MM.1S (cell line): ENCODE data around the gene ADARB1.

Experiments used
- DNase-seq: peaks from one replicate; pipeline ENCODE4 v3.0.0-alpha.2; 2015
- H2AFZ ChIP-seq: fragments of 300-600 bp; sonication (generic); 2 replicates; pipeline ENCODE4 v1.6.0; 2016; ENCODE audit warnings: antibody characterized with exemption, low read length
- H3F3A ChIP-seq: fragments of 300-600 bp; sonication (generic); 2 replicates; pipeline ENCODE4 v1.6.1; 2016; ENCODE audit warnings: mild to moderate bottlenecking, antibody characterized with exemption, low read length, moderate library complexity, mixed read lengths; ENCODE audit not compliant: insufficient read depth
- H3K27ac ChIP-seq: fragments of 300-600 bp; sonication (generic); 2 replicates; pipeline ENCODE4 v1.5.1; 2016; ENCODE audit warnings: mild to moderate bottlenecking, low read length
- H3K27me3 ChIP-seq: fragments of 300-600 bp; sonication (generic); replicated peaks from 2 replicates; pipeline ENCODE4 v1.6.0; 2016; ENCODE audit warnings: low read length; ENCODE audit not compliant: insufficient read depth
- H3K36me3 ChIP-seq: fragments of 300-600 bp; sonication (generic); replicated peaks from 2 replicates; pipeline ENCODE4 v1.6.1; 2016; ENCODE audit warnings: mild to moderate bottlenecking, low read length, mixed read lengths; ENCODE audit not compliant: insufficient read depth
- H3K4me1 ChIP-seq: fragments of 300-600 bp; sonication (generic); 2 replicates; pipeline ENCODE4 v1.6.1; 2016; ENCODE audit warnings: low read length, mixed read lengths
- H3K4me2 ChIP-seq: fragments of 300-600 bp; sonication (generic); 2 replicates; pipeline ENCODE4 v1.6.0; 2016; ENCODE audit warnings: low read depth, low read length
- H3K4me3 ChIP-seq: fragments of 300-600 bp; sonication (generic); 2 replicates; pipeline ENCODE4 v1.5.1; 2016; ENCODE audit warnings: low read length, mixed read lengths
- H3K79me2 ChIP-seq: fragments of 300-600 bp; sonication (generic); 2 replicates; pipeline ENCODE4 v1.6.1; 2016; ENCODE audit warnings: mixed run types, low read length, mixed read lengths
- H3K9ac ChIP-seq: fragments of 300-600 bp; sonication (generic); 2 replicates; pipeline ENCODE4 v1.6.1; 2016; ENCODE audit warnings: low read length, mixed read lengths
- H3K9me2 ChIP-seq: fragments of 300-600 bp; sonication (generic); replicated peaks from 2 replicates; pipeline ENCODE4 v1.6.1; 2016; ENCODE audit warnings: mild to moderate bottlenecking, low read length, mixed read lengths; ENCODE audit not compliant: insufficient read depth
- H3K9me3 ChIP-seq: fragments of 300-600 bp; sonication (generic); replicated peaks from 2 replicates; pipeline ENCODE4 v1.6.1; 2016; ENCODE audit warnings: mild to moderate bottlenecking, low read length, mixed read lengths; ENCODE audit not compliant: insufficient read depth
- H4K20me1 ChIP-seq: fragments of 300-600 bp; sonication (generic); 2 replicates; pipeline ENCODE4 v1.6.1; 2016; ENCODE audit warnings: mild to moderate bottlenecking, low read length, moderate library complexity, mixed read lengths; ENCODE audit not compliant: insufficient read depth
- EZH2 ChIP-seq: fragments of 300-600 bp; sonication (generic); optimal IDR thresholded peaks from 2 replicates; pipeline ENCODE3; 2017; ENCODE audit warnings: low read depth, mild to moderate bottlenecking, antibody characterized with exemption, low read length, mixed read lengths
- EZH2phosphoT487 ChIP-seq: fragments of 300-600 bp; sonication (generic); IDR thresholded peaks from 2 replicates; pipeline ENCODE4 v1.6.1; 2018; ENCODE audit warnings: antibody characterized with exemption, low read length
- TF ChIP-seq, protein P1 (sequence below): fragments of 300-600 bp; sonication (generic); IDR thresholded peaks from 2 replicates; pipeline ENCODE4 v1.5.1; 2016; ENCODE audit warnings: antibody characterized with exemption, low read length, mixed read lengths

The ADARB1 gene

DNA sequence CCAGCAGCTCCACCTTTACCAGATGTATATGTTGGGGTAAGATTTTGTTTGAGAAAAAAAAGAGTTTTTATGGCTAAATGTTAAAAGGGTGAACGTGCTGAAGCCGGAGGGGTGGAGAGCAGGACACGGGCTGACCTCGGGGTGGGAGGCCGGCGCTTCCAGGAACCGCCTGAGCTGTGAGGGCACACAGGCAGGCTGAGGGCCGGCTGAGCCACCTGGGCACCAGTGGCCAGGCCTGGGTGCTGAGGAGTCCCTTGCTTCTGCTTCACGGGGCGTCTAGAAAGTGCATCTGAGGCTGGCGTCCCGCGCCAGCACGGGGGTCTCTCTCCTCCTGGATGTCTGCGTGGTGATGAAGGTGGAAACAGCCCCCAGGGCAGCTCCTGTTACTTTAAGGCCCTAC, 33.6 kb upstream of the ADARB1 start:
- no peak overlapping the region for H2AFZ ChIP-seq
- H3K4me2 ChIP-seq: no peak overlapping the region
- no peaks in the 10 kb centered on the region for H3K9me3 ChIP-seq
- H3K9ac ChIP-seq: no peak overlapping the region
- H3K9me2 ChIP-seq: no peaks in the 10 kb centered on the region
- no peak overlapping the region for H3K27ac ChIP-seq
- no peaks in the 10 kb centered on the region for H3K79me2 ChIP-seq
- H3K4me1 ChIP-seq: 0 out of 2 replicates have a peak, but pooled peaks cover 3% of the 10 kb centered on the region
- H3K27me3 ChIP-seq: peaks cover 92% of the 10 kb centered on the region
- no peak for TF ChIP-seq EZH2
- no peak for TF ChIP-seq EZH2phosphoT487
- TF ChIP-seq, protein P1, sequence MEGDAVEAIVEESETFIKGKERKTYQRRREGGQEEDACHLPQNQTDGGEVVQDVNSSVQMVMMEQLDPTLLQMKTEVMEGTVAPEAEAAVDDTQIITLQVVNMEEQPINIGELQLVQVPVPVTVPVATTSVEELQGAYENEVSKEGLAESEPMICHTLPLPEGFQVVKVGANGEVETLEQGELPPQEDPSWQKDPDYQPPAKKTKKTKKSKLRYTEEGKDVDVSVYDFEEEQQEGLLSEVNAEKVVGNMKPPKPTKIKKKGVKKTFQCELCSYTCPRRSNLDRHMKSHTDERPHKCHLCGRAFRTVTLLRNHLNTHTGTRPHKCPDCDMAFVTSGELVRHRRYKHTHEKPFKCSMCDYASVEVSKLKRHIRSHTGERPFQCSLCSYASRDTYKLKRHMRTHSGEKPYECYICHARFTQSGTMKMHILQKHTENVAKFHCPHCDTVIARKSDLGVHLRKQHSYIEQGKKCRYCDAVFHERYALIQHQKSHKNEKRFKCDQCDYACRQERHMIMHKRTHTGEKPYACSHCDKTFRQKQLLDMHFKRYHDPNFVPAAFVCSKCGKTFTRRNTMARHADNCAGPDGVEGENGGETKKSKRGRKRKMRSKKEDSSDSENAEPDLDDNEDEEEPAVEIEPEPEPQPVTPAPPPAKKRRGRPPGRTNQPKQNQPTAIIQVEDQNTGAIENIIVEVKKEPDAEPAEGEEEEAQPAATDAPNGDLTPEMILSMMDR: no peak
- H4K20me1 ChIP-seq: no peaks in the 10 kb centered on the region
- no peak for DNase-seq
- no peaks in the 10 kb centered on the region for H3K36me3 ChIP-seq
- H3K4me3 ChIP-seq: no peak overlapping the region
- H3F3A ChIP-seq: no peaks in the 10 kb centered on the region

DNA sequence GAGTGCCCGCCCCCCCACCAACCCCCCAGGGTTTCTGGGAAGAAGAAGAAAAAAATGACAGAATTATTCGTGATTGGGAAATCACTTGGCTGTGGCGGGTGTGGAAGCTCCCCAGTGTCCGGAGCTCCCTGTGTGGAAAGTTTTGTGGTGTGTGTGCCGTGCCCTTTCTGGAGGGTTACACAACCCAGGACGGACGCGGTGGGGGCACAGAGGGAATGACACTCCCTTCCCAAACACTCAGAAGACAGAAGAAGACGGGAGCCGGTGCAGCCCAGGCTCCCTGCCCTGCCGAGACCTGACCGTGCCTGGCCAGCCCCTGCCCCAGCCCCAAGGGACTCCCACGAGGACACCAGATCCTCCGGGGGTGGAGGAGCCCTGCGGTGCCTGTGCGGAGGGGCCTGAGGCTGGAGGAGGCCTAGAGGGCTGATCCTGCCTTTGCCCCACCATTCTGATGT, 33.0 kb upstream of the ADARB1 start:
- no peak overlapping the region for H3K4me3 ChIP-seq
- DNase-seq: no peak

DNA sequence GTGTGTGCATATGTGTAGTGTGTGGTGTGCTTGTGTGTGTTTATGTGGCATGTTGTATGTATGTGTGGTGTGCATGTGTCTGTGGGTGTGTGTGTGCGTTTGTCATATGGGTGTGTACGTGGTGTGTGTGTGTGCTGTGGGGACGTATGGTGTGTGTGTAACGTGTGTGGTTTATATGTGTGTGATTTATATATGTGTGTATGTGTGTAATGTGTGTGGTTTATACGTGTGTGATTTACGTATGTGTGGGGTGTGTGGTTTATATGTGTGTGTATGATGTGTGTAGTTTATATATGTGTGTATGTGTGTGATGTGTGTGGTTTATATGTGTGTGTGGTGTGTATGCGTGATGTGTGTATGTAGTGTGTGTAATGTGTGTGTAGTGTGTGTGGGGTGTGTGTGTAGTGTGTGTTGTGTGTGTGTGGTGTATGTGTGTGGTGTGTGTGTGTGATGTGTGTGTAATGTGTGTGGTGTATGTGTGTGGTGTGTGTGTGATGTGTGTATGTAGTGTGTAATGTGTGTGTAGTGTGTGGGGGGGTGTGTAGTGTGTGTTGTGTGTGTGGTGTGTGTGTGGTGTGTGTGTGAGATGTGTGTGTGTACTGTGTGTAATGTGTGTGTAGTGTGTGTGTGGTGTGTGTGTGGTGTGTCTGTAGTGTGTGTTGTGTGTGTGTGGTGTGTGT, 32.3 kb upstream of the ADARB1 start:
- DNase-seq: no peak
- 0 out of 2 replicates have a peak, but pooled peaks cover 3% of the 10 kb centered on the region for H3K4me1 ChIP-seq
- no peaks in the 10 kb centered on the region for H3K79me2 ChIP-seq
- H4K20me1 ChIP-seq: no peaks in the 10 kb centered on the region
- H3K9me2 ChIP-seq: no peaks in the 10 kb centered on the region
- no peak overlapping the region for H3K27ac ChIP-seq
- TF ChIP-seq EZH2 (no peak), EZH2phosphoT487 (no peak)
- TF ChIP-seq, protein P1: no peak
- H3K4me3 ChIP-seq: no peak overlapping the region
- no peak overlapping the region for H2AFZ ChIP-seq
- peaks cover 92% of the 10 kb centered on the region for H3K27me3 ChIP-seq
- no peaks in the 10 kb centered on the region for H3K36me3 ChIP-seq
- H3K9ac ChIP-seq: no peak overlapping the region
- no peaks in the 10 kb centered on the region for H3K9me3 ChIP-seq
- no peak overlapping the region for H3K4me2 ChIP-seq
- no peaks in the 10 kb centered on the region for H3F3A ChIP-seq

More for the DNA sequence above, 33.0 kb upstream of the ADARB1 start:
- Histone ChIP-seq H3K9ac (no peak overlapping the region), H3K9me3 (no peaks in the 10 kb centered on the region), H3K36me3 (no peaks in the 10 kb centered on the region), H3K4me1 (0 out of 2 replicates have a peak, but pooled peaks cover 3% of the 10 kb centered on the region), H4K20me1 (no peaks in the 10 kb centered on the region), H3K27ac (no peak overlapping the region), H3K79me2 (no peaks in the 10 kb centered on the region), H3K9me2 (no peaks in the 10 kb centered on the region), H3F3A (no peaks in the 10 kb centered on the region), H3K27me3 (peaks cover 92% of the 10 kb centered on the region), H2AFZ (no peak overlapping the region), H3K4me2 (no peak overlapping the region)
- TF ChIP-seq, protein P1: no peak
- TF ChIP-seq EZH2phosphoT487 (no peak), EZH2 (no peak)
